NCI-H446 (cell line): ENCODE data around the gene LRRC75B.

Experiments used
- DNase-seq, 2 experiments: peaks; one replicate each; lab custom pipeline; 2025; lab: John Stamatoyannopoulos, UW

The LRRC75B gene

GRCh38 chr22:24587251-24587650 is 5.6 kb downstream of the LRRC75B start:
- no peak for DNase-seq

GRCh38 chr22:24585927-24586546 is 6.8 kb downstream of the LRRC75B start:
- DNase-seq = no peak

GRCh38 chr22:24585461-24585860 is 7.4 kb downstream of the LRRC75B start:
- no peak for DNase-seq

- no peak for DNase-seq
These were observed 7.9 kb downstream of the LRRC75B start for GRCh38 chr22:24584871-24585411.

GRCh38 chr22:24584166-24584790 is 8.6 kb downstream of the LRRC75B start:
- no peak for DNase-seq

- DNase-seq = peak in 1 of 2 experiments; percentile 29
These were observed 9.4 kb downstream of the LRRC75B start for GRCh38 chr22:24583221-24584165.

- no peak for DNase-seq
These were observed 10.6 kb downstream of the LRRC75B start for GRCh38 chr22:24582056-24582814.

- DNase-seq = no peak
These were observed 12.6 kb downstream of the LRRC75B start for GRCh38 chr22:24580276-24580675.

GRCh38 chr22:24579258-24579601 is 13.6 kb downstream of the LRRC75B start:
- DNase-seq = no peak

GRCh38 chr22:24578355-24579257 is 14.3 kb downstream of the LRRC75B start:
- DNase-seq = no peak

GRCh38 chr22:24576778-24577177 is 16.1 kb downstream of the LRRC75B start:
- no peak for DNase-seq

- DNase-seq = no peak
These were observed 21.6 kb downstream of the LRRC75B start for GRCh38 chr22:24571266-24571665.

- DNase-seq = no peak
These were observed 25.2 kb downstream of the LRRC75B start for GRCh38 chr22:24567668-24568067.

- DNase-seq = no peak
These were observed 25.9 kb downstream of the LRRC75B start for GRCh38 chr22:24566899-24567511.

- no peak for DNase-seq
These were observed 27.8 kb downstream of the LRRC75B start for GRCh38 chr22:24565077-24565476.

GRCh38 chr22:24564376-24565058 is 28.4 kb downstream of the LRRC75B start:
- no peak for DNase-seq

- no peak for DNase-seq
These were observed 29.6 kb downstream of the LRRC75B start for GRCh38 chr22:24563246-24563645.

GRCh38 chr22:24559471-24559870 is 33.4 kb downstream of the LRRC75B start:
- DNase-seq = no peak

GRCh38 chr22:24555165-24556039 is 37.5 kb downstream of the LRRC75B start, which contains the start of gene SNRPD3:
Gene SNRPD3, plus strand, starts transcription at chr22:24555999. Its CDS starts 1,676 bp downstream, at chr22:24557675.
- DNase-seq = peak; percentile 97 to 99
